ENCODE results near the gene HSD17B12. TPM values are rescaled to one million over a fixed set of nuclear protein-coding genes. Genes with fewer than 3 reads are reported as not detected.
A peak's percentile ranks its signal among the peaks of the same experiment; 100 is the strongest.

Gene HSD17B12
- total RNA-seq, 1 donor from 2014 or later, result 83.6 TPM

DNA sequence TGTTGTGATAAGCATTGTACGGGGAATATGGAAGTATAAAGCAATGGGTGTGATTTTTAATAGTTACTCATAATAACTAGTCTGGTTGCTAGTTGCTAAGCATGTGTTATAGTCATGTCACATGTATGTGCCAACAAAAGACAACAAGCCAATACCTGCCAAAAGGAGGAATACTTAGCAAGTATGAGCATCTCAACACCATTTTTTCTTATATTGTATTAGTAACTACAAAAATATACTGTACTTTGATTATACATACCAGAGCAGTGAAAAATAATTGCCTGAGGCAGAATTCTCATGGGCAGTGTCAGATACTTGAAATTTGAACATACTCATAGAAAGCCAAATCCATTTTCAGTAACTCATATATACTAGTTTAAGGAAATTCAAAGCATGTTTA, 137.7 kb downstream of the HSD17B12 start:
- TF ChIP-seq, protein P1, sequence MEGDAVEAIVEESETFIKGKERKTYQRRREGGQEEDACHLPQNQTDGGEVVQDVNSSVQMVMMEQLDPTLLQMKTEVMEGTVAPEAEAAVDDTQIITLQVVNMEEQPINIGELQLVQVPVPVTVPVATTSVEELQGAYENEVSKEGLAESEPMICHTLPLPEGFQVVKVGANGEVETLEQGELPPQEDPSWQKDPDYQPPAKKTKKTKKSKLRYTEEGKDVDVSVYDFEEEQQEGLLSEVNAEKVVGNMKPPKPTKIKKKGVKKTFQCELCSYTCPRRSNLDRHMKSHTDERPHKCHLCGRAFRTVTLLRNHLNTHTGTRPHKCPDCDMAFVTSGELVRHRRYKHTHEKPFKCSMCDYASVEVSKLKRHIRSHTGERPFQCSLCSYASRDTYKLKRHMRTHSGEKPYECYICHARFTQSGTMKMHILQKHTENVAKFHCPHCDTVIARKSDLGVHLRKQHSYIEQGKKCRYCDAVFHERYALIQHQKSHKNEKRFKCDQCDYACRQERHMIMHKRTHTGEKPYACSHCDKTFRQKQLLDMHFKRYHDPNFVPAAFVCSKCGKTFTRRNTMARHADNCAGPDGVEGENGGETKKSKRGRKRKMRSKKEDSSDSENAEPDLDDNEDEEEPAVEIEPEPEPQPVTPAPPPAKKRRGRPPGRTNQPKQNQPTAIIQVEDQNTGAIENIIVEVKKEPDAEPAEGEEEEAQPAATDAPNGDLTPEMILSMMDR (IDR thresholded peaks at IDR 0.05; ENCODE audit: borderline replicate concordance), result no peak
- H3K9me3 ChIP-seq (replicated peaks), result no peaks in the 10 kb centered on the region
- no peaks in the 10 kb centered on the region for H3K27me3 ChIP-seq (ENCODE audit: low read depth)
- peaks cover 12% of the 10 kb centered on the region for H3K36me3 ChIP-seq
- intact Hi-C loops (cut with micrococcal nuclease), result no loop called here
- no peak overlapping the region for H3K4me3 ChIP-seq
- no peak for DNase-seq
- no peaks in the 10 kb centered on the region for H3K4me1 ChIP-seq
- H3K27ac ChIP-seq (replicated peaks), result no peak overlapping the region

DNA sequence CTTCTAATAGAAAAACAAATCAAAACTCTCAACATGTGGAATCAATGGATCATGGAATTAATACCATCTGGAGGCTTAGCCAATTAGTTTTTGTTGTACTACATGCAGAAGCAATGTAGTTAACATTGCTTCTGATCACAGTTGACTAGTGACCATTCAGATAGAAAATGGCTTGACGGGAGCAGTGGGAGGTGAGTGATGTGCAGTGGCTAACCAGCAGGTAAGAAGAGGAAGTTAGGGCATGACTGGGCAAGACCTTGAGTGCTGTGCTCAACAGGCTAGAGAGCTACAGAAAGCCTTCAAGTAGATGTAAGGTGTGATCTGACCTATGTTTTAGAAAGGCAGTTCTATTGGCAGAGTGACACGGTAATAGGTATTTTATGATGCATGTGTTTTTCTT, 139.4 kb downstream of the HSD17B12 start:
- H3K36me3 ChIP-seq, result peaks cover 21% of the 10 kb centered on the region
- intact Hi-C loops (cut with micrococcal nuclease), result no loop called here
- TF ChIP-seq, protein P1 (IDR thresholded peaks at IDR 0.05; ENCODE audit: borderline replicate concordance), result no peak
- H3K4me3 ChIP-seq, result no peak overlapping the region
- H3K27me3 ChIP-seq (ENCODE audit: low read depth), result no peaks in the 10 kb centered on the region
- no peaks in the 10 kb centered on the region for H3K9me3 ChIP-seq (replicated peaks)
- H3K4me1 ChIP-seq, result no peaks in the 10 kb centered on the region
- H3K27ac ChIP-seq (replicated peaks), result no peak overlapping the region
- DNase-seq, result no peak

DNA sequence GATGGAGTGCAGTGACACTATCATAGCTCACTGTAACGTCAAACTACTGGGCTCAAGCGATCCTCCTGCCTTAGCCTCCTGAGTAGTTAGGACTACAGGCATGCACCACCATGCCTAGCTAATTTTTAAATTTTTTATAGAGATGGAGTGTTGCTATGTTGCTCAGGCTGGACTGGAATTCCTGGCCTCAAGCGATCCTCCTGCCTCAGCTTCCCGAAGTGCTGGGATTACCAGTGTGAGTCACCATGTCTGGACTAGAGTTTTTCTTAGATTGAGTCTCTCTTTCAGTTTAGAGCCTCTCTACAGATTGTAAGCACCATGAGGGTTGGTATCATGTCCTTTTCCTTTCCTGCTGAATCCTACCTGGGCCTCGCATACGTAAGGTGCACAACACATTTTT, 142.8 kb downstream of the HSD17B12 start:
- intact Hi-C loops (cut with micrococcal nuclease), result no loop called here
- TF ChIP-seq, protein P1 (IDR thresholded peaks at IDR 0.05; ENCODE audit: borderline replicate concordance), result no peak
- Histone ChIP-seq H3K4me3 (no peak overlapping the region), H3K4me1 (no peaks in the 10 kb centered on the region), H3K27ac (replicated peaks) (no peak overlapping the region), H3K9me3 (replicated peaks) (no peaks in the 10 kb centered on the region), H3K27me3 (ENCODE audit: low read depth) (no peaks in the 10 kb centered on the region), H3K36me3 (peaks cover 13% of the 10 kb centered on the region)
- no peak for DNase-seq

DNA sequence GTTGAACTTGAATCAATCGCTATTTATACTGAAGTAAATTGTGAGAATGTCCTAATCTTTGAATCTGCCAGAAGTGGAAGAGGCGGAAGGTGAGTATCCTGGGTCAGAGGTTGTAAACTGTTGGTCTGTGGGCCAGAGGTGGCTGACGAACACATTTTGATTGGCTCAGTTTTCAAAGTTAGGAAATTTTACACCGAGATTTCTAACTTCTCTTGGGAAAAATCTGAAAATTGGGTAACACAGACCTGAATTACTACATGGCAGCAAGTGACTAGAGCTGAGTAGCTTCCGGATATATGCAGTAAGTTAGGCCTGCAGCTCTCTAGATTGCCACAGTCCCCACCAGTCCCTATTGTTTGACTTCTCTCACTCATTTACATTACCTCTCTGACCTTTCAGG, 143.3 kb downstream of the HSD17B12 start:
- Histone ChIP-seq H3K4me1 (peaks cover 4% of the 10 kb centered on the region), H3K9me3 (replicated peaks) (no peaks in the 10 kb centered on the region), H3K27ac (replicated peaks) (no peak overlapping the region), H3K36me3 (peaks cover 13% of the 10 kb centered on the region), H3K27me3 (ENCODE audit: low read depth) (no peaks in the 10 kb centered on the region), H3K4me3 (no peak overlapping the region)
- TF ChIP-seq, protein P1 (IDR thresholded peaks at IDR 0.05; ENCODE audit: borderline replicate concordance), result no peak
- intact Hi-C loops (cut with micrococcal nuclease), result no loop called here
- DNase-seq, result no peak

DNA sequence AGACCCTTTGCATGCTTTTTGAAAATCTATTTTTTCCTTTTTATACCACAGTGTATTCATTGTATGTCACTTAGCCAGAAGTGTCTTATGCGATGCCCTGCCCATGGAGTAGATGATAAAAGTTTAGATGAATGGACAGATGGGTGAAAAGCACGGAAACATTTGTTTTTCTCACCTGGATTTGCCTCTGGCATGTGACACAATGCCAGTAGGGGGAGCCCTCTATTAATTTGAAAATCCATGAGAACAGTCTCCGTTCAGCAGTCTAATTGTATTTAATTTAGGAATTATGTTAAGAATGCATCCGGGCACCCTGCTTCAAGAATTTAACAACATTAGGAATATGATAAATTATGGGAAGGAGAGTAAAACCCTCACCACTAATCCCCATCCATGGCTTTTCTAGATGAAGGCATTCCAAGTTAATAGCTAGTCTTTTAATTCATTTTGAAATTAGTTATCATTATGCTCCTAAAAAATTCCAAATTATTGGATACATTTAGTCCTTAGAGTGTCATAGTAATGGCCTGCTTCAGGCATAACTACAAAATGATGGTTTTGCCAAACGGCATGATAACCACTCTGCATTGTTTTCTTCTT, 144.8 kb downstream of the HSD17B12 start:
- no peak overlapping the region for H3K4me3 ChIP-seq
- TF ChIP-seq, protein P1 (IDR thresholded peaks at IDR 0.05; ENCODE audit: borderline replicate concordance), result peak; percentile 70
- no peaks in the 10 kb centered on the region for H3K9me3 ChIP-seq (replicated peaks)
- H3K27ac ChIP-seq (replicated peaks), result no peak overlapping the region
- intact Hi-C loops (cut with micrococcal nuclease), result no loop called here
- peaks cover 8% of the 10 kb centered on the region for H3K4me1 ChIP-seq
- peaks cover 9% of the 10 kb centered on the region for H3K36me3 ChIP-seq
- H3K27me3 ChIP-seq (ENCODE audit: low read depth), result no peaks in the 10 kb centered on the region
- DNase-seq, result no peak

Data from left ventricle myocardium inferior (tissue), 1 donor.